Ureter (tissue), 1 donor: Measurements from ENCODE around the gene TAS2R7. TPM values are rescaled to one million over a fixed set of nuclear protein-coding genes. Genes with fewer than 3 reads are reported as not detected.
"Not testable (repeated sequence)": the region's sequence is repeated elsewhere in the genome, so short reads cannot be mapped to it uniquely, and the experiment has no call there.

Source experiments
- DNase-seq: peaks from one replicate; pipeline ENCODE4 v3.0.0-alpha.2; 2020; ENCODE audit warnings: low spot score
- total RNA-seq: library from RNA; stranded (reverse); gene quantifications from one replicate; pipeline ENCODE4 v1.2.4, GENCODE V29; 2023
- donor health status: DM: yes; HTN: yes; CAD: no.

TAS2R7 gene
- not detected for total RNA-seq

- no peak for DNase-seq
Observed at GRCh38 chr12:10802587-10802986, at the start of gene TAS2R7. Gene TAS2R7 (minus strand): TSS chr12:10802627. CDS start chr12:10802570, 57 bp downstream.

- DNase-seq = no peak
Observed at GRCh38 chr12:10851243-10851858, 48.9 kb upstream of the TAS2R7 start.

GRCh38 chr12:10849425-10849878 is 47.0 kb upstream of the TAS2R7 start, which contains the start of gene PRR4:
Gene PRR4 (minus strand): TSS chr12:10849475. CDS start chr12:10849437, 38 bp downstream.
- no peak for DNase-seq

- DNase-seq = no peak
Observed at GRCh38 chr12:10847744-10848143, 45.3 kb upstream of the TAS2R7 start.

- no peak for DNase-seq
Observed at GRCh38 chr12:10842862-10843261, 40.4 kb upstream of the TAS2R7 start.

GRCh38 chr12:10838461-10838860 is 36.0 kb upstream of the TAS2R7 start:
- DNase-seq = no peak

GRCh38 chr12:10829994-10830393 is 27.6 kb upstream of the TAS2R7 start:
- no peak for DNase-seq

GRCh38 chr12:10826258-10826657 is 23.8 kb upstream of the TAS2R7 start, which contains the start of gene TAS2R10:
Gene TAS2R10 (minus strand): TSS chr12:10826358. CDS start chr12:10826269, 89 bp downstream.
- DNase-seq = no peak

GRCh38 chr12:10824957-10825356 is 22.5 kb upstream of the TAS2R7 start:
- no peak for DNase-seq

GRCh38 chr12:10811883-10812536 is 9.6 kb upstream of the TAS2R7 start:
- no peak for DNase-seq

GRCh38 chr12:10810068-10810467 is 7.6 kb upstream of the TAS2R7 start, which contains the start of gene TAS2R9:
Gene TAS2R9 (minus strand): TSS chr12:10810168. CDS start chr12:10810075, 93 bp downstream.
- DNase-seq = no peak

- DNase-seq = no peak
Observed at GRCh38 chr12:10807186-10807585, 4.8 kb upstream of the TAS2R7 start, which contains the start of gene TAS2R8. Gene TAS2R8 (minus strand): TSS chr12:10807286. CDS start chr12:10806980, 306 bp downstream.

GRCh38 chr12:10801741-10802140 is 686 bp downstream of the TAS2R7 start:
- no peak for DNase-seq

GRCh38 chr12:10794222-10794621 is 8.2 kb downstream of the TAS2R7 start:
- no peak for DNase-seq

- not testable (repeated sequence) for DNase-seq
Observed at GRCh38 chr12:10791769-10792168, 10.7 kb downstream of the TAS2R7 start.

GRCh38 chr12:10783252-10783651 is 19.2 kb downstream of the TAS2R7 start:
- DNase-seq = no peak

GRCh38 chr12:10779103-10779502 is 23.3 kb downstream of the TAS2R7 start:
- no peak for DNase-seq

- DNase-seq = no peak
Observed at GRCh38 chr12:10771132-10771733, 31.2 kb downstream of the TAS2R7 start.

GRCh38 chr12:10759657-10760056 is 42.8 kb downstream of the TAS2R7 start:
- DNase-seq = no peak

- DNase-seq = no peak
Observed at GRCh38 chr12:10756194-10756593, 46.2 kb downstream of the TAS2R7 start.

- DNase-seq = no peak
Observed at GRCh38 chr12:10753059-10753458, 49.4 kb downstream of the TAS2R7 start.
